Measurements from ENCODE around the gene HOXA13. TPM values are rescaled to one million over a fixed set of nuclear protein-coding genes. Genes with fewer than 3 reads are reported as not detected.

The HOXA13 gene
- polyA plus RNA-seq, 3 donors from 2014 or later, result not detected

DNA sequence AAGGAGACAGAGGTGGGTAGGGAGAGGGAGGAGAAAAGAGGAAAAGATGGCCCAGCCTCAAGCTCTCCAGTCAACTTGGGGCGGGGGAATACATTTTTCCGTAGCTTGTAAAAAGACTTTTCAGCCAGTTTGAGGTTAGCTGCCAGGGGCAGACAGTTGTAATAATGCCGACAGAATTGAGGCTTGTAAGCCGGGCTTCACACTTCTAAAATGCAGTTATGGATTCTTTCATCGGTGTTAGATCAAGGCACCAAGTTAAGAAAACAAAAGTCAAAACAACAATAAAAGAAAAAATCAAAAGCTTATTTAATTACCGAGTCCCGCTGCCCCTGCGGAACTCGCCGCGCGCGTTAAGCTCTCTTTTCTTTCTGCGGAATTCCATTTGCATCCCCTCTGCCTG lies 42.3 kb upstream of the HOXA13 start:
- H3K27ac Mint-ChIP-seq, result peak overlapping the region in 1 of 6 donors; percentile 11
- peaks cover 29 to 56% (median 49%) of the 10 kb centered on the region in 3 donors for H3K27me3 Mint-ChIP-seq (ENCODE audit: low read depth in 3 of 3)
- no peak for DNase-seq
- H3K4me3 Mint-ChIP-seq, result no peak overlapping the region
- H3K9me3 Mint-ChIP-seq, result peaks cover 0 to 8% (median 0%) of the 10 kb centered on the region in 6 donors
- H3K4me1 Mint-ChIP-seq, result peaks cover 9 to 15% of the 10 kb centered on the region in 2 donors
- H3K36me3 Mint-ChIP-seq, result peaks cover 0 to 4% (median 0%) of the 10 kb centered on the region in 3 donors

DNA sequence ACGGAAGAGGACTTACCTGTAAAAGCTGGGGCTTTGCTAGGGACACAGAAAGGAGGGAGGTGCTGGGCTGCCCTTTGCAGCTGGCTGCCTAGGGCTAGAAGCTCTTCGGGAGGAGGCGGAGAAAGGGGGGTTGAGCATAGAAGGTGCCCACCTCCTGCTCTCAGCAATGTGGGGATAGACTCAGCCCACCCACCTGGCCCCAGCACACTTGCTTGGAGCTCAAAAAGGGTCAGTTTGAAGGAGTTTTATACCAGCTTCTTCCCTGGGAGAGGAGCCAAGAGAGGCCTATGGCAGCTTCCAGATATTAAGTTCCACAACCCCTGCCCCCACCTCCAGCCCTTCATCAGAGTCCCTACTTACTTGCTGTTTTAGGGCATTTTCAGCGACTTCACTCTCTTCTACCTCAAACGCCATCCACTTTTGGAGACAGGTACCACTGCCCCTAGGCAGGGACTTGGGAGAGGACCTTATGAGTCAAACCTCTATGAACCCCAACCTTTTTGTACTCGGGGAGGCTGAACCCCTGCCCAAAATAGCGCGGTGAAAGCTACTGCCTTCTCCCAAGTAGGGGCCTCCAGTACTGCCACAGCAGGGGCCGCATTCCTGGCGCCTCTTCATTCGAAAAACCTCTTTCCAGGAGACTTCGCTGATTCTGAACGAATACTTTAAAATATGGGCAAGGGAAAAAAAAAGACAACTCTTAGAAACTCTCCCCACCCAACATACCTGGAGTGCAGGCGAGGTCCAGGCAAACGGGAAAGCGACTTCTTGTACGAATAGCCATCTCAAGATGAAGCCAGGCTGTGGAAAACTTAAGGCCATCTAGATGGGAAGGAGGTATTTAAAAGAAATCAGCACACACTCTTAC lies 41.5 kb upstream of the HOXA13 start:
- Mint-ChIP-seq H3K27me3 (ENCODE audit: low read depth in 3 of 3) (peaks cover 23 to 54% (median 49%) of the 10 kb centered on the region in 3 donors), H3K36me3 (peaks cover 0 to 4% (median 0%) of the 10 kb centered on the region in 3 donors), H3K9me3 (peaks cover 0 to 8% (median 0%) of the 10 kb centered on the region in 6 donors), H3K27ac (no peak overlapping the region), H3K4me3 (peak overlapping the region in 1 of 5 donors; percentile 14), H3K4me1 (peaks cover 9 to 19% of the 10 kb centered on the region in 2 donors)
- DNase-seq, result no peak

DNA sequence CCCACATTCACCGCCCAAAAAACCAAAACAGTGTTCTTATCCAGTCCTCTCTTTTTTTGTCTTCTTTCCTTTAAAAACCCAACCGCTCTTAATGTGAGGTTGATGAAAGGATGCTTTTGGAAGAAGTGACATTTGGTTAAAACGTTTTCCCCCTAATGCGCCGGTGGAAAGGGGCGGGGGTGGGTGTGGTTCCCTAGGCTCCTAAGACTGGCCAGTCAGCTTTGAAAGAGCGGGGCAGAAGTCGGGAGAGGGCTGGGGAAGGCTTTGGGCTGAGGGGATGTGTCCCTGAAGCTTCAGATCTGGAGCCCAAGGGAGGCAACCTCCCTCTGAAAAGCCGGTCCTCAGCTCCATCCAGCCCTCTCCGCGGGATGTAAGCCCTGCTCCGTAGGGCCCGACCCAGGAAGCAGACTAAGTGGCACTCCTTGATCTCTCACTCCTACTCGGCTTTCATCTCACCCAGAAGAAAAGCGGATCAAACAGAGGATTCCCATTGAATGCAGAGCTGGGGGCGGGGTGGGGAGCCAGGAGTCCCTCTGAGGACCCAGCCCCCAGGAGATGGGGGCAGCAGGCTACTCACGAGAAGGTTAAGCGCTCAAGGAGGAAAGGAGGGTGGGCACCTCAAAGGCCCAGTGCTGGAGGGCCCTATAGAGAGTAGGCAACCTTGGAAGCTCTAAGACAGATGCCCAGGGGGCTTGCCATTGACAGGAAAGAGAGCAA lies 40.3 kb upstream of the HOXA13 start:
- peaks cover 0 to 4% (median 0%) of the 10 kb centered on the region in 3 donors for H3K36me3 Mint-ChIP-seq
- H3K27ac Mint-ChIP-seq, result no peak overlapping the region
- peaks cover 23 to 60% (median 46%) of the 10 kb centered on the region in 3 donors for H3K27me3 Mint-ChIP-seq (ENCODE audit: low read depth in 3 of 3)
- H3K9me3 Mint-ChIP-seq, result peaks cover 0 to 8% (median 0%) of the 10 kb centered on the region in 6 donors
- DNase-seq, result no peak
- peaks cover 14 to 25% of the 10 kb centered on the region in 2 donors for H3K4me1 Mint-ChIP-seq
- H3K4me3 Mint-ChIP-seq, result peak overlapping the region in 3 of 5 donors; percentile 15 to 60 (median 33)

DNA sequence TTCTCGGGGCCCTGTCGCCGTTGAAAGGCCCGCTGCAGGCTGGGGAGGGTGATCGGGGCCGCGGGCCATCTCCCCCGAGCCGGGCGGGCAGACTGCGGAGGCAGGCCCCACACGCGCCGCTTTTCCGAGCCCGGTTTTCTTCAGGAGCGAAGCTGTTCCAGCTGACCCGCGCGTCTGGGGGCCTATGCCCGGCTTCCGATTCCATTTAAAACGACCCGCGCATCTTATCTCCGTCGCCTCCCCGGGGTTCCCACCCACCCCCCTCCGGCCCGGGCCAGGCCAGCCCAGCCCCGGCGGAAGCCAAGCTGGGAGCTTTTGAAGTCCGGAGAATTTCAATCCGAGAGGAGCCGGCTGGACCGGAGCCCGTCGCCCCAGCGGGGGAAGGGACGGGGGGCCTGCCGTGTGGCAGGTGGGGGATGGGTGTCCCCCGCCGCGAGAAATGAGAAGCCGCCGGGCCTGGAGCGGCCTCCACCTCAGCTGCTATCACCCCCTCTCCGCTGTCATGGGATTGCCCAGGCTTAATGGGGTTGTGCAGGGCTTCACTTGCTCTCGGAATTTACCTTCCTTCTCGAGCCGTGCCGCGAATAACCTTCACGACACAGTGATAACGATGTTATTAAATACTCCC lies 39.6 kb upstream of the HOXA13 start:
- Mint-ChIP-seq H3K4me1 (peaks cover 14 to 25% of the 10 kb centered on the region in 2 donors), H3K9me3 (peaks cover 0 to 7% (median 0%) of the 10 kb centered on the region in 6 donors), H3K27ac (no peak overlapping the region), H3K4me3 (peak overlapping the region in 3 of 5 donors; percentile 15 to 60 (median 33)), H3K27me3 (ENCODE audit: low read depth in 3 of 3) (peaks cover 22 to 55% (median 42%) of the 10 kb centered on the region in 3 donors), H3K36me3 (peaks cover 0 to 3% (median 0%) of the 10 kb centered on the region in 3 donors)
- no peak for DNase-seq

DNA sequence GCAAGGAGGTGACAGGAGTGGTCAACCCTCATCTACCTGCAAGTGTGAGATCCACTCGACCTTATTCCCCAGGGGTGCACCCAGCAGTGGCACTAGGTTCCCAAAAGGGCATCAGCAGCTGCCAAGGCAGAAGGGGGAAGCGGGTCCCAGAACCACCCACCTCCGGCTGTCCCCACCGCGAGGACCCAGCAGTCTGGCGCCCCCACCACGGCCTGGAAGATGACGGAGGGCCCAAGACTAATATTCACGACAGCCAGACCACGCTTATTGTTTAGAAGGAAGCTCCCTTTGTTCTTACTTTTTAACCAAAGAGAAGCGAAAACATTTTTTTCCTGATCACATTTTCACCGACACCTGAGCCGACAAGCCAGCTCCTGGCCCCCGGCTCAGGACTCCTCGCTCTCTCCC lies 39.1 kb upstream of the HOXA13 start:
- H3K36me3 Mint-ChIP-seq, result no peaks in the 10 kb centered on the region
- peaks cover 19 to 55% (median 39%) of the 10 kb centered on the region in 3 donors for H3K27me3 Mint-ChIP-seq (ENCODE audit: low read depth in 3 of 3)
- no peak overlapping the region for H3K4me3 Mint-ChIP-seq
- peaks cover 14 to 25% of the 10 kb centered on the region in 2 donors for H3K4me1 Mint-ChIP-seq
- no peak for DNase-seq
- H3K27ac Mint-ChIP-seq, result no peak overlapping the region
- H3K9me3 Mint-ChIP-seq, result peaks cover 0 to 5% (median 0%) of the 10 kb centered on the region in 6 donors

DNA sequence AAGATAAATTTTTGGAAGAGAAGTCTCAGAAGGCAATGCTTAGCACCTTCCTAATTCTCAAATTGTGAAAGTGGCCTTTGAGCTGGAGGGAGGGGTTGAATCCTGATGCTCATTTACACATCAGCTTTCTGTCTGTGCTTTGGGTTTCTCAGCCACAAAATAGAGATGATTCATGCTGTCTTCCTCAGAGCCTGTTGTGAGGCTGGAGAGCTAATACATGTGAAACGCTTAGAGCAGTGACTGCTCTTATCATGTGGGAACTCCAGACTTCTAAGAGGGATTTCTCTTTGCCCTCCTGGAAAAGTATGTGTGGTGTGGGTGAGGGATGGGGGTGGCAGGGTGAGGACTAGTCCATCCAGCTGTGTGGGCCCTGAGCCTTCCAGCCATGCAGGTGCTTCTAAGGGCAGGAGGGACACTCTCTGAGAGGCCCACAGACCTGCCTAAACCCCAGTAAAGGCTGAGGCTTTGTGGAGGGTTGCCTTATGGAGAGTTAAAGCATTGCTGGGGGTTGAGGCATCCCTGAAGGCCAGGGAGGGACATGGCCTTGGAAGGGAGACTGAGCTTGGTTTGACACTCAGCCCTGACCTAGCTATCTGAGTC lies 37.9 kb upstream of the HOXA13 start:
- no peaks in the 10 kb centered on the region for H3K36me3 Mint-ChIP-seq
- H3K9me3 Mint-ChIP-seq, result peaks cover 0 to 4% (median 0%) of the 10 kb centered on the region in 6 donors
- H3K4me1 Mint-ChIP-seq, result peaks cover 14 to 25% of the 10 kb centered on the region in 2 donors
- H3K4me3 Mint-ChIP-seq, result no peak overlapping the region
- H3K27ac Mint-ChIP-seq, result no peak overlapping the region
- peaks cover 13 to 52% (median 32%) of the 10 kb centered on the region in 3 donors for H3K27me3 Mint-ChIP-seq (ENCODE audit: low read depth in 3 of 3)
- DNase-seq, result no peak

DNA sequence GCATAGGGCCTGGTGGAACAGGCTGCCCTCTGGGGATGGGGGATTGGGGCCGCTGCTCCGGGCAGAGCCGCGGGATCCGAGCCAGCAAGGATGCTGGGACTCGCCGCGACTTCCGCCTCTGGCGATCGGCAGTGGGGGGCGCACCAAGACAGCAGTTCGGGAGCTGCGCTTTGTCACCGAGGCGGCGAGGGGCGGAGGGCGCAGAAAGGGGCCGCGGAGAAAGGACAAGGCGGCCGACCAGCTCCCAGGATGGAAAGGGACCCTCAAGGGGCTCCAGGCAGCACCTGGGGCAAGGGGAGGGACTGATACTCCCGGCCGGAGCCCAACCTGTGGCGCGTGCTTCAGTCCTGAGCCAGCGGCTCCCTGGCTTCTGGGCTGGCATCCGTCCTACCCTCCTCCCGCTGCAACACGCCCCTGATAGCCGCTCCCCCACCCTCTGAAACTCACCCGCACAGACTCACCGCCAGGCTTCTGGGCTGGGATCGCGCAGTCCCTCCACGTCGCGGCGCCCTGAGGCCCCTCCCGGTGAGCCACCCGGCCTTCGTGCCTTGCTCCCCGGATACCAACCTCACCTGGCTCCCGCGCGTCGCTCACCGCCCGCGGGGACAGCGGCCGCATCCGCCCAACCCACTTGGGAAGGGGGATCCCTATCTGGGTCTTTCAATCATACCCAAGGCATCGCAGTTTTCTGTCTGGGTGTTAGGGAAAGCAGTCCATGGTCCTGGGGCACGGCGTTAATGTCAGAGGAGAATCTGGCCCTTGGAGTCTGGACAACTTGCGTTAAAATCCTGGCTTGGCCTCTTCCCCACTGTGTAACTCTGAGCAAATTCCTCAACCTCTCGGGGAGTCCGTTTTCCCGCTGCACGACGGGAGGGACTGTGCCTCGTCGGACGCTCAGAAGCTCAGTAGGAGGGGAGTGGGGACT lies 35.8 kb upstream of the HOXA13 start:
- H3K4me3 Mint-ChIP-seq, result peak overlapping the region in 3 of 5 donors; percentile 6 to 47 (median 20)
- H3K36me3 Mint-ChIP-seq, result no peaks in the 10 kb centered on the region
- H3K27ac Mint-ChIP-seq, result no peak overlapping the region
- H3K4me1 Mint-ChIP-seq, result peaks cover 12 to 16% of the 10 kb centered on the region in 2 donors
- peaks cover 9 to 35% (median 18%) of the 10 kb centered on the region in 3 donors for H3K27me3 Mint-ChIP-seq (ENCODE audit: low read depth in 3 of 3)
- no peak for DNase-seq
- no peaks in the 10 kb centered on the region for H3K9me3 Mint-ChIP-seq

DNA sequence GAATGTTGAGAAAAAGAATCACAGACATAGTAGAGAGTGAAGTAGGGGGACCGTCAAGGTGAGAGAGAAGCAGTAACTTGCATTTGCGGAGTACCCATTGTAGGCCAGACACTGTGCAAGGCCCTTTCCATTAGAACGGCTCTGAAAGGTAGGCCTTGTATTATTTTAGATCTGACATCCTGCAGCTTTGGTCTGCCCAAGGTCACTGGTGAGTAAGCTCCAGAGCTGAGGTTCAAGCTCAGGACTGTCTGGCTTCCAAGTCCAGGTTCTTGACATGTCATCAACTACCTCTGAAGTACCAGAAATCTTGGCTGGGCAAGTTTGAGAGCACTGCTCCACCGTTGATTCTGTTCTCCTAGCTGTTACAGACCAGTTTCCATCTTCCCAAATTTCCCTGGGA lies 29.6 kb upstream of the HOXA13 start:
- no peaks in the 10 kb centered on the region for H3K9me3 Mint-ChIP-seq
- no peak overlapping the region for H3K4me3 Mint-ChIP-seq
- H3K36me3 Mint-ChIP-seq, result no peaks in the 10 kb centered on the region
- DNase-seq, result no peak
- H3K4me1 Mint-ChIP-seq, result no peaks in the 10 kb centered on the region
- H3K27me3 Mint-ChIP-seq (ENCODE audit: low read depth in 3 of 3), result peaks cover 12 to 19% (median 16%) of the 10 kb centered on the region in 3 donors
- H3K27ac Mint-ChIP-seq, result no peak overlapping the region

DNA sequence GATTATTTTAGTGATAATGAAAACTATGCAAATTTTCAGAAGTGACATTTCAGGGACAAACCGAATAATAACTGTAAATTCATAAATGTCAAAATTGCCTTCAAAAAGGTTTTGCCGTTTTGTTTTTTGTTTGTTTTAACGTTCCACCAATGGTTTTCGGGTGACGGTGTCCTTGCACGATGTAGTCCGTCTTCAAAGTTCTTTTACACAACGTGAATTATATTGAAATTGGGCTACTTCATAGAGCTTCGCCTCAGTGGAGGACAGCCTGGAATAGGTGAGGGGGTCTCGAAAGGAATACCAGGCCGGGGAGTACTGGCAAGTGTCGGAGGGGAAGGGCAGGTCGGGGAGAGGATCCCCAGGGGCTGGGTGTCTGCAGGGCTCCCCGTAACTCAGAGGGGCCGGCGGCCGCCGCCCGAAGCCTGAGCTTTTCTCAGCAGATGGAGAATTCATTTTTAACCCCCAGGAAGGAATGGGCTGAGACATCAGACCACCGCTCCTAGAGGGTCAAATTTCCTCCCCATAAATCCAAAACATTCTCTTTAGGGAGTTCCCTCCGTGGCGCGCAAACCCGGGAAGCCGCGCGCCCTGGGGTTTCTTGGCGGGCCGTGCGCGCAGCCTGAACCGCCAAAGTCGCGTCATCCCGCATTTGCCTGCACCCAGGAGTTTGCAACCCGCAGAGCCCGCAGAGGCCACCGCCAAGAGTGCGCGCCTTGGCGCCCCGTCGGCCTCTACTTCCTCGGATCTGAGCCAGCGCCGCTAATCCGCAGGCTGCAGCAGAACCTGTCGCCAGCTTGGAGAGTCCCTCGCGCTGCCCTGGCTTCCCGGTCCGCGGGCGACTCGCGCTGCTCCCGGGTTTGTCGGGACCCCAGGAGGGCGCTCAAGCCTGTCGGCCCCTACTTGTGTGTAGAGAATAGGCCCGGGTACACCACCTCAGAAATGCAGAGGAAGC lies 25.4 kb upstream of the HOXA13 start:
- Mint-ChIP-seq H3K4me1 (peaks cover 3 to 8% of the 10 kb centered on the region in 2 donors), H3K27me3 (ENCODE audit: low read depth in 3 of 3) (peaks cover 19 to 34% (median 29%) of the 10 kb centered on the region in 3 donors), H3K9me3 (no peaks in the 10 kb centered on the region), H3K36me3 (no peaks in the 10 kb centered on the region), H3K4me3 (no peak overlapping the region), H3K27ac (no peak overlapping the region)
- DNase-seq, result no peak

DNA sequence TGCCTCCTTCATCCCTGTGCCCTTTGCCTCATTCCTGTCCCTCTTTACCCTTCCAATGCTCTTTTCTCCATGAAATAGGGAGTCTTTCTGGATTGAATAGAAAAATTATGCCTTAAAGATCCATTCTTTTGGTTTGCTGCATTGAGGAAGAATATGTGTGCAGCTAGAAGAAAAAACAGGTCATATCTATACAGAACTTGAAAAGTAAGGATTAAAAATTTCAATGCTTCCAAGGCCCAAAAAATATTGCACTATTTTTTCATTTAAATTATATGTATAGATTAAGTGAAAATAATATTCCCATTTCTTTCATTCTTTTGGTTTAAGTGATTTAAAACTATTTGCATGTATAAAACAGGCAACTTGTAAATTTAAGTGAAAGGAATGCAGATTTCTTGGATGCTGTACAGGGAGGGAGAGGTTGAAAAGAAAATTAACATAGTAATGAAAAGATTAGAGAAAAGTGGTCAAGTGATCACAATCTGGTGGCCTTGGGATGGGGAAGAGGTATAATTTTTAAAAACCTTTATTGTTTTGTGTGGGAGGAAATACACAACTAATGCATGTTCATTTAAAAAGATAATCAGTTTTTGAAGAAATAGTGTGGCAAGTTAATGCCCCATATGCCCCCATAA lies 24.2 kb upstream of the HOXA13 start:
- no peak overlapping the region for H3K4me3 Mint-ChIP-seq
- peaks cover 10 to 18% of the 10 kb centered on the region in 2 donors for H3K4me1 Mint-ChIP-seq
- no peaks in the 10 kb centered on the region for H3K9me3 Mint-ChIP-seq
- no peaks in the 10 kb centered on the region for H3K36me3 Mint-ChIP-seq
- no peak overlapping the region for H3K27ac Mint-ChIP-seq
- no peak for DNase-seq
- H3K27me3 Mint-ChIP-seq (ENCODE audit: low read depth in 3 of 3), result peaks cover 17 to 36% (median 36%) of the 10 kb centered on the region in 3 donors

DNA sequence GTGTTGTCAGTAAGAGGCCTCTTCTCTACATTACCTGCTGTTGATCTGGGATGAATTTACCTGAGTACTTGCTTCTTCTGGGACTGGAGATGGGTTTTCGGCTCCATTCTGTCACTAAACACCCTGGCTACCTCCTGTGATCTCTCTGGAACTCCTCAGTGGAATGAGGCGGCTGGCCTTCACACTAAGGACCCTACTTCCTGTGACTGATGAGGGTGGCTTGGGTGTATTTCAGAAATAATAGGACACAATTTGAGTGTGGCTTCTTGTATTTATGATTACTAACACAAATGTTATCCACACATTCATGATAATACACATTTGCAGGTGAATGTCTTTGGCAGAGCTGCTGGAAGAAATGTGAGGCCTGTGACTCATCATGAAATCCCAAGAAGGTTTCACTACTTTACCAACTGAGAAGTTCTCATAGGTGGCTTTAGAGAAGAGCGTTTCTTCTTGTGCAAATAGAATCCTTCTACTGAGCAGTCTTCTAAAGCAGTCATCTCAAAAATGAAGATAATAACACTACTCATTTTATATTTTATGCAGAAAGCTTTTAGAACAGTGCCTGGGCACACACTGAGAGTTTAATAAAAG lies 21.4 kb upstream of the HOXA13 start:
- Mint-ChIP-seq H3K4me3 (peak overlapping the region in 2 of 5 donors; percentile 26 to 59), H3K4me1 (peaks cover 10 to 18% of the 10 kb centered on the region in 2 donors)

More for the DNA sequence above, 21.4 kb upstream of the HOXA13 start:
- Mint-ChIP-seq H3K9me3 (no peaks in the 10 kb centered on the region), H3K36me3 (no peaks in the 10 kb centered on the region), H3K27me3 (ENCODE audit: low read depth in 3 of 3) (peaks cover 12 to 38% (median 29%) of the 10 kb centered on the region in 3 donors), H3K27ac (no peak overlapping the region)
- DNase-seq, result no peak

Measured in immature natural killer cell (primary cell).